M059J (cell line): ENCODE data around the gene NAT16. TPM values are rescaled to one million over a fixed set of nuclear protein-coding genes. Genes with fewer than 3 reads are reported as not detected.
A peak's percentile ranks its signal among the peaks of the same experiment; 100 is the strongest.
"Not testable (repeated sequence)": the region's sequence is repeated elsewhere in the genome, so short reads cannot be mapped to it uniquely, and the experiment has no call there.

Experiments used
- DNase-seq: peaks from one replicate; pipeline ENCODE4 v3.0.0-alpha.2; 2012; ENCODE audit warnings: low read depth
- total RNA-seq: library from RNA; depleted of rRNA; stranded (reverse); fragments of >200 nt; shearing (Covaris generic); gene quantifications from 2 replicates; pipeline ENCODE4 v1.2.3, GENCODE V29; 2014

Gene NAT16
- total RNA-seq, 1 experiment from 2014 or later, result 0.12 TPM

- peak; percentile 61 for DNase-seq
These were observed 20.1 kb downstream of the NAT16 start for GRCh38 chr7:101159696-101160674.

DNA sequence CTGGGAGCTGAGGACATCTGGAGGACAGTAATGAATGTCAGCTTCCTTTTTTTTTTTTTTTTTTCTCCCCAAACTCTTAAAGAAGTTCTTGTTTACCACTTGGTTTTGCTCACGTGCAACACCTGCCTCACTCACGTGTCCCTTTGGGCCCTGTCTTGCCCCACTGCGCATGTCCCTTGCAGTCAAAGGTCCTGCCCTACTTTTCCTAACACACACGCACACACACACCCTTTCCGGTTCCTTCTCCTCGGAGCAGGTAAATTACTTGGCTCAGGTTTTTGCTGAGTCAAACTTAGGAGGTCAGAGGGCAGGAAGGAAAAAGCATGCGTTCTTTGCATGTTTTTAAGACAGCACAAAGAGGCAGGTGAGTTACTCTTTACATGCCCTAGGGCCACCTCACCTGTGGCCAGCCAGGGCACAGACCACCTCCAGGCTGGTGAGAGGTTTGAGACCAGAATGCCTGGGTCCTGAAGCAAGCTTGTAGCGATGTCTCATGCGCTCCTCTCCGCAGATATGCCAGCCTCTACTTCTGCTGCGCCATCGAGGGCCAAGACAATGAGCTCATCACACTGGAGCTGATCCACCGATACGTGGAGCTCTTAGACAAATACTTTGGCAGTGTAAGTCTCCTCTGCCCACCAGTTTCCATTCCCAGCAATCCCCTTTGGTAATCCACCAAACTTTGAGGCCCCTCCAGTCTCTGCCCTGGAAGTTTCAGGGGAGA is 23.1 kb downstream of the NAT16 start:
- DNase-seq, result no peak

DNA sequence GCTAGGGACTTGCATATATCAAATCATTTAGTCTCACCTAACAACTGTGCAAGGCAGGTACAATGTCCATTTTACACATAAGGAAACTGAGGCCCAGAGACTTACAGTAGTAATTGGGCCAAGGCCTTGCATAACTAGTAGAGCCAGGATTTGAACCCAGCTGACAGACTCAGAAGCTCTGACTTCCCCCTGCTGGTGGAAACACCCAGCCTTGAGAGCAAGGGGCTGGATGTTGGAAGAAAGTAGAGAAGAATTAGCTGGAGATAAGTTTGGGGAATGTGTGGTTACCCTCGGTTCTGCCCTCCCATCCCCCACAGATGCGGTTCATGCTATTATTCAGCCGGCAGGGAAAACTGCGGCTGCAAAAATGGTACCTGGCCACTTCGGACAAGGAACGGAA is 23.8 kb downstream of the NAT16 start:
- DNase-seq, result no peak

DNA sequence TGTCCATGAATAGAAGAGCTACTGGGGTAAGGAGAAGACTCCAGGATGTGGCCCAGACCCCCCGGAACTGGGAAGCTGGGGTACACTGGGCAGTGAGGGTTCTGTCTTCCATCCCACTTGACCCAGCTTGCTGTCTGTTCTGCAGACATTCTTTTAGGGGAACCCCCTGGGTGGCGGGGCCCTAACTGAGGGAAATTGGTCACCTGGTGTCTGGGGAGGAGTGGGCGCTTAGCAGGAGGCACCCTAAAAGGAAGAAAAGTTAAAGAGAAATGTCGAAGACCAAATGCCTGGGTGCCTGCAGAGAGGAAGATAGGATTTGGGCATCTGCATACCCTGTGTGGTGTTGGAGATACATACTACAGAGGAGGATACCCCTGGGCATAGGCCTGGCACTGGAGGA is 24.8 kb downstream of the NAT16 start:
- DNase-seq, result no peak

DNA sequence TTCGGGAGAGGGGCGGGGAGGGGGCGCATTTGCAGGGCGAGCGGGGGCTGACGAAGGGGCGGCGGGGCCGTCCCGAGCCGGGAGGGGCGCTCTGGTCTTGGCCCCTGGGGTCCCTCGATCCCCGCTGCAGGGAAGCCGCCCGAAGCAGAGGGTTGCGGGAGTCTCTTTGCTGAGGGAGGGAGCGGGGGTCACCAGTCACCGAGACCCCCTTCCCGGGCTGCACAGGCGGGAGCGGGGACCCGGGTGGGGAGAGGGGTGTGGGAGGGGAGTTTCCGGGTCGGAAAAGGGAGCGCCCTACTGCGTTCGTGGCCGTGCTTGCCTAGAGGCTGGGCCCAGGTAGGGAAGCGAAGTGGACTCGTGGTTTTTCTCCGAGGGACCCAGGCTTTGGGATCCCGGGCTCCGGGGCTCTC is 25.4 kb downstream of the NAT16 start:
- DNase-seq, result peak; percentile 27

DNA sequence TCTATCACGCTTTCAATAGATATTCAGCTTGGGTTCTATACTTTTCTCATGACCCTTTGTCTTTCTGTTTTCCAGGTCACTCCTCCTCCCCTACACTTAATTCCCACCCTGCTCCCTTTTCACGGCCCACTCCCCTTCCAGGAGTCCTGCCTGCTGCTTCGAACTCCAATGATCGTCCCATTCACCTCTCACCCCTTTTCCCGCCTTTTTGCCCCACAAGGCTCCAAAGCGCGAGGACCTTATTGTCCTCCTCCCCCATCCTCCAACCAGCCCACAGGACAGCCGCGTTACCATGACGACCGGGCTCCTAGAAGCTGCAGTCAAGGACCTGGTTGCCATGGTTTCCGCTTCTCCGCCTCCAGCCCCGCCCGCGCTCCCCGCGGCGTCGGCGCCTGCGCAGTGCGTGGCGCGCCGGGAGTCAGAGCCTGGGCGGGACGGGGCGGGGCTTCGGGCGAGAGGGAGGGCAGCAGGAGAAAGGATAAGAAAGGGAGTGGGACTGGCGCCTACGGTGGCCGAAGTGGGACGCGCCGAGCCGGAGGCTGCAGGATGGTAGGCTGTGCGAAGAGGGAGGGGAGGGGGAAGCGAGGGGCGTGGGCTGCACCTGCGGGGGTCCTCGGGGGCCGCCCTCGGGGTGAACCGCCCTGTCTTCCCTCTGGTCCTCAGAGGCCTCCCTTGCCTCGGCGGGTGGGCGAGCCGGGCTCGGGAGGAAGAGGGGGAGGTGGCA is 26.0 kb downstream of the NAT16 start, which contains the start of gene AP1S1:
Gene AP1S1 (plus strand): TSS at position 508 of the 724 bp plus-strand sequence. CDS start 39 bp downstream, at position 547.
- DNase-seq, result peak; percentile 97

DNA sequence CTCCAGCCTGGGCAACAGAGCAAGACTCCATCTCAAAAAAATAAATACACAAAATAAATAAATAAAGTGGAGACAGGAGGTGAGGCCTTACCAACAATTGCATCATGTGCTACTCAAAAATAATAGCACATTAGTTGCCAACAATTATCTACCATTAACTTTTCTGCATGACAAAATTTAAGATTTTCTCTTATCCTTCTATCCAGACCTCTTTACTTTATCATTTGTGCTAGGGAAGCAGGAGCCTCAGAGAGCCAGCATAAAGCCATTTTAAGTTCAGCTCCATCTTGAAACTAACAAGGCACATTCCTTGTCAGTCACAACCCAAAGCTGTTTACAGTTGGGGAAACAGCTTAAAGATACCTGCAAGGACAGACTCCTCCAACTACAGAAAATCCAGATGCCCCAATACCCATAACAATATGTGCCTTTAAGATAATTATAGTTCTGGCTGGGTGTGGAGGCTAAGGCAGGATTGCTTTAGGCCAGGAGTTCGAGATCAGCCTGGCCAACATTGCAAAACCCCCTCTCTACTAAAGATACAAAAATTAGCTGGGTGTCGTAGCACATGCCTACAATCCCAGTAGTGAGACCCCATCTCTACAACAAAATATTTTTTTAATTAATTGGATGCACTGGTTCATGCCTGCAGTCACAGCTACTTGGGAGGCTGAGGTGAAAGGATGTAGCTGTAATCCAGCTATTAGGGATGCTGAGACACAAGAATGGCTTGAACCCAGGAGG is 28.0 kb downstream of the NAT16 start:
- no peak for DNase-seq

DNA sequence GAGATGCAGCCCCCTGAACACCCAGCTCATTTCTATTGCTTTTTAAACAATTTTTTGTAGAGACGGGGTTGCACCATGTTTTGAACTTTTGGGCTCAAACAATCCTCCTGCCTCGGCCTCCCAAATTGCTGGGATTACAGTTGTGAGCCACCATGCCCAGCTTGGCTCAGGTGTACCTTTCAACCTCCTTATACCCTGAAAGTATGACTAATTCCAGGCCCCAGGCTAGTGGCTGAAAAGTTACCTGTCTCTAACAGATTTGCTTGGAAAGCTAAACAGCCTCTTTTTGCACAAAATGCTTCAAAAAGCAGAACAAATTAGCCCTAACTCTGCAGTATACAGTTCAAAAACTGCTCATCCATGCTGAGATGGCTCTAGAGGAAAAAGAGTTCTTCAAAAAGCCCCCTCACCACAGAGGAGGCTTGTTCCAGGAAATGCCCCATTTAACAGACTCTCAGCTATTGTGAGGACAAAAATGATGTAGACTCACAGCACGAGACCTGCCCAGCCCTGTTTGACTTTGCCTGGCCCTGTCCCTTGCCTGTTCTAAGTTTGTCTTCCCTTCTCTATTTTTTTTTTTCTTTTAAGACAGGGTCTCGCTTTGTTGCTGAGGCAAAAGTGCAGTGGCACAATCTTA is 39.2 kb downstream of the NAT16 start:
- DNase-seq, result no peak

GRCh38 chr7:101140339-101140699 is 39.8 kb downstream of the NAT16 start:
- peak; percentile 48 for DNase-seq

DNA sequence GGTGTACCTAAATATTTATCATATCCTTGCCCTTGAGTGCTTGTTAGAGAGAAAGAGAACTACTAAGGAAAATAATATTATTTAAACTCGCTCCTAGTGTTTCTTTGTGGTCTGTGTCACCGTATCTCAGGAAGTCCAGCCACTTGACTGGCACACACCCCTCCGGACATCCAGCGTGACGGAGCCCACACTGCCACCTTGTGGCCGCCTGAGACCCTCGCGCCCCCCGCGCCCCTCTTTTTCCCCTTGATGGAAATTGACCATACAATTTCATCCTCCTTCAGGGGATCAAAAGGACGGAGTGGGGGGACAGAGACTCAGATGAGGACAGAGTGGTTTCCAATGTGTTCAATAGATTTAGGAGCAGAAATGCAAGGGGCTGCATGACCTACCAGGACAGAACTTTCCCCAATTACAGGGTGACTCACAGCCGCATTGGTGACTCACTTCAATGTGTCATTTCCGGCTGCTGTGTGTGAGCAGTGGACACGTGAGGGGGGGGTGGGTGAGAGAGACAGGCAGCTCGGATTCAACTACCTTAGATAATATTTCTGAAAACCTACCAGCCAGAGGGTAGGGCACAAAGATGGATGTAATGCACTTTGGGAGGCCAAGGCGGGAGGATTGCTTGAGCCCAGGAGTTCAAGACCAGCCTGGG is 41.8 kb downstream of the NAT16 start:
- DNase-seq, result peak; percentile 98

GRCh38 chr7:101137651-101138212 is 42.4 kb downstream of the NAT16 start:
- DNase-seq, result no peak

DNA sequence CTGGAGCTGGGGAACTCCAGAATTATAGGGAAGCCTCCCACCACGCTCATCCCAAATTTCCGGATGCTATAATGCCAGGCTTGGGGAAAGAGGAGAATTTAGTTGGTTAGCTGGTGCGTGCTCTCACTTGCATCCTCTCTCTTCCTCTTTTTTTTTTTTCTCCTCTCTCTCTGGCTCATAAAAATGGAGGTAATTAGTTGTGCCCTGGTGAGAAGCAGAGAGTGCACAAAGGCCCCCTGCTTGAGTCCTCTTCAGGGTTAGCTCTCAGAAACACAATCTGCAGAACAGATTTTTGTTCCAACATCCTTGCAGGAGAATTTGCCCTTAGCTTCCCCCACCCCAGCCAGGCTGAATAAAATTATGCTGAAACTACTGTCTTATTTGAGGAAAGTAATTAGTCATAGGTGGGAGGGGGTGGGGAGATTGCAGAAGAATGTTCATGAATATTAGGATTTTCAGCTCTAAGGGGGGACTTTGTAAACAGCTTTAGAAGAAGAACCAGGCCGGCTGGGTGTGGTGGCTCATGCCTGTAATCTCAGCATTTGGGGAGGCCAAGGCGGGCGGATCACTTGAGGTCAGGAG is 45.6 kb downstream of the NAT16 start:
- DNase-seq, result peak; percentile 47

DNA sequence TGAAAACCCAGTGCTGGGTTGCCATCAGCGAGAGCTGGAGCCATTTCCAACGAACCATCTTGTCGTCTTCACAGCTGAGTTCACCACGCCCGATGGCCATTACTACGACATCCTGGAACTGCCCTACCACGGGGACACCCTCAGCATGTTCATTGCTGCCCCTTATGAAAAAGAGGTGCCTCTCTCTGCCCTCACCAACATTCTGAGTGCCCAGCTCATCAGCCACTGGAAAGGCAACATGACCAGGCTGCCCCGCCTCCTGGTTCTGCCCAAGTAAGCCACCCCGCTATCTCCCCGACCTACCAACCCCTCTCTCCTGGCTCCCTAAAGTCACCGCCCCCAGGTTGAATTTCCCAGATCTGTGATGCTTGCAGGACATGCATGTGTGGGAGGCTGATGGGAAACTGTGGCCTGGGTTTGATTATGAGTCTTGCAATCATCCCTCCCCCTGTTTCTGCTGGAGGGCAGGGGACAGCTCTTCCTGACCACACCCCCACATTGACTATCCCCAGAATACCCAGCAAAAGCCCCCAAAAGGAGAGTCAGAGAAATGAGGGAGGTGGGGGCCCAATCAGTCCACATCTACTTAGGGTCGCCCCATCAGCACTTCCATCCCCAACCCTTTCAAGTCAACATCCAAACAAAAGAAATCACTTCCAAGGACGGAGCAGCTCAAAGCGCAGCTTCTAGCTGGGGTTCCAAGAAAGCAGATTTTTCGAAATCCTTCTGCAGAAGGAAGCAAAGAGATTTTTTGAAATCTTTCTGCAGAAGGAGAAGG is 46.3 kb downstream of the NAT16 start:
- DNase-seq, result no peak

DNA sequence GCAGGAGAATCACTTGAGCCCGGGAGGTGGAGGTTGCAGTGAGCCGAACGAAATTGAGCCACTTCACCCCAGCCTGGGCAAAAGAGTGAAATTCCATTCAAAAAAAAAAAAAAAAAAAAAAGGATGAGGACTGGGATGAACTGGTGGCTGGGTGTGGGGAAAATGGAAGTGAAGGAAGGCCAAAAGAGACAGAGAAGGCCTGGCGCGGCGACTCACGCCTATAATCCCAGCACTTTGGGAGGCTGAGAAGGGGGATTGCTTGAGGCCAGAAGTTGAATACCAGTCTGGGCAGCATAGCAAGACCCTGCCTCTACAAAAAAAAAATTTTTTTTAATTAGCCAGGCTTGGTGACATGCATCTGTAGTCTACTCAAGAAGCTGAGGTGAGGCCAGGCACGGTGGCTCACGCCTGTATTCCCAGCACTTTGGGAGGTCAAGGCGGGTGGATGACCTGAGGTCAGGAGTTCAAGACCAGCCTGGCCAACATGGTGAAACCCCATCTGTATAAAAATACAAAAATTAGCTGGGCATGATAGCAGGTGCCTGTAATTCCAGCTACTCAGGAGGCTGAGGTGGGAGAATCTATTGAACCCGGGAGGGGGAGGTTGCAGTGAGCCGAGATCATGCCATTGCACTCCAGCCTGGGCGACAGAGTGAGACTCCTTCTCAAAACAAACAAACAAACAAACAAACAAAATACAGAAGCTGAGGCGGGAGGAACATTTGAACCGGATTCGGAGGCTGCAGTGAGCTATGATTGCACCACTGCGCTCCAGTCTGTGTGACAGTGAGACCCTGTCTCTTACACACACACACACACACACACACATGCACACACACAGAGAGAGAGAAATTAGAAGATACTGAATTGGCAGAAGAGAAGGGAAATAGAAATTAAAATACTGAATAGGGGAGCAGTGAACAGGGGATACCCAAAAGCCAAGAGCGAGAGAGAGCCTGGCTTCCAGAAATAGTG is 47.2 kb downstream of the NAT16 start:
- not testable (repeated sequence) for DNase-seq

DNA sequence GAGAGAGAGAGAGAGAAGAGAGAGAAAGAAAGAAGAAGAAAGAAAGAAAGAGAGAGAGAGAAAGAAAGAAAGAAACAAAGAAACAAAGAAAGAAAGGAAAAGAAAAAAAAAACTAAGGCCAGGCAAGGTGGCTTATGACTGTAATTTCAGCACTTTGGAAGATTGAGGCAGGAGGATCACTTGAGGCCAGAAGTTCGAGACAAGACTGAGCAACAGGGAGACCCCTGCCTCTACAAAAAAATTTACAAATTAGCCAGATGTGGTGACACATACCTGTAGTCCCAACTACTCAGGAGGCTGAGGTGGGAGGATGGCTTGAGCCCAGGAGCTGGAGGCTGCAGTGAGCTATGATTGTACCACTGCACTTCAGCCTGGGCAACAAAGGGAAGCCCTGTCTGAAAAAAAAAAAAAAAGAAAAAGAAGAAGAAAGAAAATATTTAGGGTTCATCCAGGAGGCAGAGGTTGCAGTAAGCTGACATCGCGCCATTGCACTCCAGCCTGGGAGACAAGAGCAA is 50.4 kb downstream of the NAT16 start:
- no peak for DNase-seq

DNA sequence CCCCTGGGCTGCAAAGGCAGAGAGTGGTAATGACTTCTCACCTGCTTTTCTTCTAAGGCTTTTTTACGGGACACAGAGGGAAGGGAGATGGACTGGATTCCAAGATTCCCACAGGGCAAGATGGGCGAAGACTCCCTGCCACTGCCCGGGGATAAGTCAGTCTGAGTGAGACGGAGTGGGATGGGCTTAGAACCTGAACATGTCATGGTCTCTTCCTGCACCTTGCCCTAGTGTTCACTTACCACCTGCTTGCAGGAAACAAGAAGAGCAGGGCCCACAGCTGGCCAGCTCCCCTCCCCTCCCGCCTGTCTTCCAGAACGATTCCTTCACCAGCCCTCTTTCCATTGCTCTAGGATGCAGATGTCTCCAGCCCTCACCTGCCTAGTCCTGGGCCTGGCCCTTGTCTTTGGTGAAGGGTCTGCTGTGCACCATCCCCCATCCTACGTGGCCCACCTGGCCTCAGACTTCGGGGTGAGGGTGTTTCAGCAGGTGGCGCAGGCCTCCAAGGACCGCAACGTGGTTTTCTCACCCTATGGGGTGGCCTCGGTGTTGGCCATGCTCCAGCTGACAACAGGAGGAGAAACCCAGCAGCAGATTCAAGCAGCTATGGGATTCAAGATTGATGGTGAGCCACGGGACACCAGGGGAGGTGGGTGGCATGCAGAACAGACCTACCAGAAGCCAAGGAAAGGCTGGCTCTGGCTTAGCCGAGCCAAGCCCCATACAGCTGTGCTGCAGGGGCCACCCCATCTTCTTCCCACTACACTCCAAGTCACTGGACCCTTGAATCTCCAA is 51.9 kb downstream of the NAT16 start:
- no peak for DNase-seq
